Uterus (tissue), 4 donors: ENCODE measurements around the gene VPS4B. TPM values are rescaled to one million over a fixed set of nuclear protein-coding genes. Genes with fewer than 3 reads are reported as not detected.
"Not testable (repeated sequence)": the region's sequence is repeated elsewhere in the genome, so short reads cannot be mapped to it uniquely, and the experiment has no call there.

Source experiments
- DNase-seq, 2 donors: peaks; one replicate each; pipeline ENCODE4 v3.0.0-alpha.2; 2019 to 2020
- H3K27ac ChIP-seq, 2 donors: fragments of 200-600 bp; sonication (generic); 1 replicate in 1 of 2; 2 replicates in 1 of 2; pipeline ENCODE4 v1.5.1; 2016 to 2018
- H3K27me3 ChIP-seq, 2 donors: fragments of 200-600 bp; sonication (generic); one replicate each; pipeline ENCODE4 v1.5.1; 2018 to 2019; ENCODE audit warnings: control low read depth in 1 of 2
- H3K36me3 ChIP-seq, 2 donors: fragments of 200-600 bp; sonication (generic); one replicate each; pipeline ENCODE4 v1.5.1; 2019; ENCODE audit warnings: control low read depth in 1 of 2
- H3K4me1 ChIP-seq, 2 donors: fragments of 200-600 bp; sonication (generic); one replicate each; pipeline ENCODE4 v1.5.1; 2018 to 2019; ENCODE audit warnings: control low read depth in 1 of 2
- H3K4me3 ChIP-seq, 2 donors: fragments of 200-600 bp; sonication (generic); 1 replicate in 1 of 2; 2 replicates in 1 of 2; pipeline ENCODE4 v1.5.1; 2018 to 2019; ENCODE audit warnings: mild to moderate bottlenecking in 1 of 2
- H3K9me3 ChIP-seq, 2 donors: fragments of 200-600 bp; sonication (generic); one replicate each; pipeline ENCODE4 v1.5.1; 2019; ENCODE audit warnings: control low read depth in 1 of 2
- POLR2A ChIP-seq, 2 donors: fragments of 450-650 bp; IDR thresholded peaks; one replicate each; pipeline ENCODE4 v1.6.1; 2016; ENCODE audit warnings: antibody characterized with exemption in 2 of 2, mild to moderate bottlenecking in 1 of 2, moderate library complexity in 1 of 2
- intact Hi-C: fragments of 100-400 bp; cut with DNase I; formaldehyde crosslinking; loops from one replicate; pipeline ENCODE4 v1.15.1; 2023; ENCODE audit warnings: low total_unique reads
- total RNA-seq, 4 donors: library from RNA; depleted of rRNA in 3 of 4; stranded (reverse); fragments of >200 nt in 3 of 4; gene quantifications; one replicate each; pipeline versions ENCODE4 v1.1.0 to v1.2.4, GENCODE V29; 2014 to 2023
- TF ChIP-seq, protein P1 (sequence below), 4 experiments: fragments of 200-600 bp in 2 of 4; fragments of 450-650 bp in 2 of 4; sonication (generic) in 2 of 4; IDR thresholded peaks; one replicate each; pipeline ENCODE4 v1.5.1; 2016 to 2019; ENCODE audit warnings: antibody characterized with exemption in 4 of 4, mild to moderate bottlenecking in 2 of 4, moderate library complexity in 1 of 4
- donor health status: DM: yes; HTN: yes; CAD: no.

The VPS4B gene
- total RNA-seq, 4 donors from 2014 or later = 32.4 to 214 (median 52.2) TPM

DNA sequence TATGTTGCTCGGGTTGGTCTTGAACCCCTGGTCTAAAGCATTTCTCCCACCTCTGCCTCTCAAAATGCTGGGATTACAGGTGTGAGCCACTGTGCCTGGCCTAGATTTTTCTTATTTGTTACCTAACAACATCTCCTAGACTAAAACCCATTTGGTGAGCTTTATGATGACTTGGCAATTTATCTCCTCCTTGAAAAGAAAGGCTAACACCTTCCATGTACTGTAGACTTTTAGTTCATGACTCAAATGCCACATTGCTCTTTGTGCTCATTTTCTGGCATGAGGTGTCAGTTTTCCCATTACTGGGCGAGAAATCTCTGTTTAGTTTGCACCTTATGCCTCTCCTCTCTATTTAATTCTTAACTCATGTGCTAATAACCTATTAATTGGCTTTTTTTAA is 42.2 kb upstream of the VPS4B start:
- no peak for TF ChIP-seq POLR2A (IDR thresholded peaks at IDR 0.05)
- TF ChIP-seq, protein P1, sequence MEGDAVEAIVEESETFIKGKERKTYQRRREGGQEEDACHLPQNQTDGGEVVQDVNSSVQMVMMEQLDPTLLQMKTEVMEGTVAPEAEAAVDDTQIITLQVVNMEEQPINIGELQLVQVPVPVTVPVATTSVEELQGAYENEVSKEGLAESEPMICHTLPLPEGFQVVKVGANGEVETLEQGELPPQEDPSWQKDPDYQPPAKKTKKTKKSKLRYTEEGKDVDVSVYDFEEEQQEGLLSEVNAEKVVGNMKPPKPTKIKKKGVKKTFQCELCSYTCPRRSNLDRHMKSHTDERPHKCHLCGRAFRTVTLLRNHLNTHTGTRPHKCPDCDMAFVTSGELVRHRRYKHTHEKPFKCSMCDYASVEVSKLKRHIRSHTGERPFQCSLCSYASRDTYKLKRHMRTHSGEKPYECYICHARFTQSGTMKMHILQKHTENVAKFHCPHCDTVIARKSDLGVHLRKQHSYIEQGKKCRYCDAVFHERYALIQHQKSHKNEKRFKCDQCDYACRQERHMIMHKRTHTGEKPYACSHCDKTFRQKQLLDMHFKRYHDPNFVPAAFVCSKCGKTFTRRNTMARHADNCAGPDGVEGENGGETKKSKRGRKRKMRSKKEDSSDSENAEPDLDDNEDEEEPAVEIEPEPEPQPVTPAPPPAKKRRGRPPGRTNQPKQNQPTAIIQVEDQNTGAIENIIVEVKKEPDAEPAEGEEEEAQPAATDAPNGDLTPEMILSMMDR (IDR thresholded peaks at IDR 0.05) = no peak
- Histone ChIP-seq H3K9me3 (no peaks in the 10 kb centered on the region), H3K4me3 (no peak overlapping the region), H3K36me3 (no peaks in the 10 kb centered on the region), H3K27me3 (no peaks in the 10 kb centered on the region), H3K4me1 (no peaks in the 10 kb centered on the region), H3K27ac (no peak overlapping the region)
- DNase-seq = no peak
- intact Hi-C loops = no loop called here

DNA sequence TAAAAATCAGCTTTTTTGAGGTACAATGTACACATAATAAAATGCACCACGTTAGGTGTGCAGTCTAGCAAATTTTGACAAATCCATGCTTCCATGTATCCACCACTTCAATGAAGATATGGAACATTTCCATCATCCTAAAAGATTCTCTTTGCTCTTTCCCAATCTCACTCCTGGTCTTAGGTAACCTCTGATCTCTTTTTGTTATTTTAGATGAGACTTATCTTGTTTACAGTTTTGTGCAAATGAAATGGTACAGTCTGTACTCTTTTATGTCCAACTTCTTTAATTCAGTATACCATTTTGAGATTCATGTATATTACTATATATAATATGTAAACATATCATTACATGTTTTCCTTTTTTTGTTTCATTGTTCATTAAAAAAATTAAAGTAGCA is 38.1 kb upstream of the VPS4B start:
- H3K4me1 ChIP-seq = no peaks in the 10 kb centered on the region
- no peak overlapping the region for H3K27ac ChIP-seq
- TF ChIP-seq POLR2A (IDR thresholded peaks at IDR 0.05) = no peak
- TF ChIP-seq, protein P1 (IDR thresholded peaks at IDR 0.05) = no peak
- no peak for DNase-seq
- no peak overlapping the region for H3K4me3 ChIP-seq
- no peaks in the 10 kb centered on the region for H3K36me3 ChIP-seq
- no peaks in the 10 kb centered on the region for H3K27me3 ChIP-seq
- no peaks in the 10 kb centered on the region for H3K9me3 ChIP-seq
- intact Hi-C loops = no loop called here

DNA sequence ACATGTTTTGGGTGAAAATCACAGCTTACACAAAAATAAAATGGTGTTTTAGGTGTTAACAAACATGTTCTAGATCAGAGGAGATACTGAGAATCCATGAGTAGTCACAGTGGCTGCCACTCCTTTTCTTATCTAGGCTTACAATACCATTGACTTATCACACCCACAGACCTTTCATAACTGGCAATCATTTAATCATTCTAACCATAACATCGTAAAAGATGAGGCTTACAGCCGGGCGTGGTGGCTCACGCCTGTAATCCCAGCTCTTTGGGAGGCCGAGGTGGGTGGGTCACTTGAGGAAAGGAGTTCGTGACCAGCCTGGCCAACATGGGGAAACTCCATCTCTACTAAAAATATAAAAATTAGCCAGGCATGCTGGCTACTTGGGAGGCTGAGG is 35.7 kb upstream of the VPS4B start:
- no peaks in the 10 kb centered on the region for H3K27me3 ChIP-seq
- no peak overlapping the region for H3K27ac ChIP-seq
- H3K4me3 ChIP-seq = no peak overlapping the region
- H3K4me1 ChIP-seq = no peaks in the 10 kb centered on the region
- TF ChIP-seq, protein P1 (IDR thresholded peaks at IDR 0.05) = no peak
- no peak for TF ChIP-seq POLR2A (IDR thresholded peaks at IDR 0.05)
- H3K9me3 ChIP-seq = no peaks in the 10 kb centered on the region
- H3K36me3 ChIP-seq = no peaks in the 10 kb centered on the region
- intact Hi-C loops = no loop called here
- no peak for DNase-seq

DNA sequence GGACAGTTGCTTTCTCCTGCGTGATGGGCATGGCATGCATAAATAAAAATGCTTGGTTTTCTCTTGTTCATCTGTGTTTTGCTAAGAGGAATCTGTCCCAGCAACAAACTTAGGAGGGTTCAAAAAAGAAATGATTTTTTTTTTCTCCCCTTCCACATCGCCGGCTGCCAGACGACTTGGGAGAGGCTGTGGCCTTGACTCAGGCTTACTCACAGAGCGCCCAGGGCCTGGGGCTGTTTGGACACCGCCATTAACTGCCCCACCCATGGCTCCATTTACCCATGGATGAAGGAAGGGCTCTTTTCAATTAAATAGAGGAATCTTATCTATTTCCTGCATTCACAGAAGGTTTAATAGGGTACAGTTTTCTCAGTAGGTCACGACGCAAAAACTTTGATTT is 32.2 kb upstream of the VPS4B start:
- no peaks in the 10 kb centered on the region for H3K36me3 ChIP-seq
- peak overlapping the region in 1 of 2 donors; percentile 26 for H3K27ac ChIP-seq
- intact Hi-C loops = no loop called here
- H3K9me3 ChIP-seq = no peaks in the 10 kb centered on the region
- H3K4me1 ChIP-seq = no peaks in the 10 kb centered on the region
- TF ChIP-seq, protein P1 (IDR thresholded peaks at IDR 0.05) = no peak
- no peak for TF ChIP-seq POLR2A (IDR thresholded peaks at IDR 0.05)
- no peak overlapping the region for H3K4me3 ChIP-seq
- H3K27me3 ChIP-seq = no peaks in the 10 kb centered on the region
- no peak for DNase-seq

DNA sequence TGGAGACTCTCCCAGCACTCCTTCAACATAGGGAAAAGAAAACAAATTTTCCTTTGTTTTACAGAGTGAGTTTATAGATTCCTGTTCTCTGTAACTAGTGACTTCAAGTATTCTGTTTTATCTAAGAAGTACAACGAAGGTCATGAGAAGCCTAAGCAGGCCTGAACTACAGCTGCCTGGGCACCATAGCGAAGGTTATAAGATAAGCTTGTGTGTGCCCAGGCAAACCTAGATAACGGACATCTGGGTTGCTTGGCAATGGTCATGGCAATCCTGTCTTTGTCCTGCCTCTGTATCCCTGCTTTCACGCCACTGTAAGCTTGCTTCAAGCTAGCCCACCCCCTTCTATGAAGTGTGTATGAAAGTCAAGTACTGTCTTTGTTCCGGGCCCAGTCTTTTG is 30.5 kb upstream of the VPS4B start:
- DNase-seq, H3K9me3 ChIP-seq, intact Hi-C loops, H3K36me3 ChIP-seq, H3K4me3 ChIP-seq, H3K27me3 ChIP-seq, H3K4me1 ChIP-seq: not testable (repeated sequence)
- peak overlapping the region; percentile 77 to 82 for H3K27ac ChIP-seq
